Adrenal gland (tissue), 5 donors: ENCODE measurements around the gene PLXNA4.

Experiments used
- CTCF ChIP-seq, 6 experiments: fragments of 450-650 bp in 4 of 6; fragments of 200-600 bp in 2 of 6; sonication (generic) in 1 of 6; IDR thresholded peaks; 1 replicate in 5 of 6; 2 replicates in 1 of 6; pipeline versions ENCODE4 v1.5.1 to v1.8.0; 2016 to 2021; ENCODE audit warnings: antibody characterized with exemption in 6 of 6, mild to moderate bottlenecking in 2 of 6, moderate library complexity in 1 of 6
- POLR2A ChIP-seq, 2 donors: fragments of 450-650 bp; IDR thresholded peaks; one replicate each; pipeline ENCODE4 v1.6.1; 2017; ENCODE audit warnings: antibody characterized with exemption in 2 of 2, mild to moderate bottlenecking in 2 of 2, moderate library complexity in 1 of 2
- donor health status: DM: no; HTN: no; CAD: no.

GRCh38 chr7:132406039-132406438 is 170.2 kb downstream of the PLXNA4 start:
- no peak for TF ChIP-seq POLR2A (IDR thresholded peaks at IDR 0.05)
- TF ChIP-seq CTCF (IDR thresholded peaks at IDR 0.05): no peak
